ENCODE measurements around the gene SLC6A13. TPM values are rescaled to one million over a fixed set of nuclear protein-coding genes. Genes with fewer than 3 reads are reported as not detected.

Gene SLC6A13
- total and polyA plus RNA-seq, 12 donors = 0.87 to 6.1 (median 3.2) TPM

DNA sequence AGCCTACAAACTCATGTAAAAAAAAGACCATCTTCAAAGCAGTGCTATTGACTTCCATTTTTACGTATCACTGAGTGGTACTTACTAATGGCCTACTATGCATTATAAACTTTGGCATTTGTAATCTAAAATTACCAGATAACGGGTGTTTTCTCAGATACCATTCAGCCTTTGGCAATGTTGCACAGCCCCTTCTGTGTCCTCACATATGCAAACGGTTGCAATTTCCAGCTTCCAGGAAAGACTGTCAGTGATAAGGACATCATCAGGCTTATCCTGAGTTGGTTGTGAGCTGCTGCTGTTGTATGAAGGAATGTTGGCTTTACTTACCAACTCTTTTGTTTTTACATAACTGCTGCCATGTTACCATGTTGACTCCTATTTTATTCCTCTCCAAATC is 1.6 kb upstream of the SLC6A13 start:
- intact Hi-C loops (cut with DNase I) = no loop called here
- no peaks in the 10 kb centered on the region for H3K9me3 ChIP-seq
- ATAC-seq = no peak
- WGBS, 2 donors = 41 to 47% methylated on average over 3 of the region's 3 CpGs
- no peak for DNase-seq
- no peak overlapping the region for H3K4me3 ChIP-seq
- H3K4me1 ChIP-seq = peaks cover 0 to 25% (median 11%) of the 10 kb centered on the region in 9 donors
- H3K27ac ChIP-seq = no peak overlapping the region
- peaks cover 0 to 11% (median 0%) of the 10 kb centered on the region in 7 donors for H3K27me3 ChIP-seq
- no peaks in the 10 kb centered on the region for H3K36me3 ChIP-seq
- TF ChIP-seq, protein P1, sequence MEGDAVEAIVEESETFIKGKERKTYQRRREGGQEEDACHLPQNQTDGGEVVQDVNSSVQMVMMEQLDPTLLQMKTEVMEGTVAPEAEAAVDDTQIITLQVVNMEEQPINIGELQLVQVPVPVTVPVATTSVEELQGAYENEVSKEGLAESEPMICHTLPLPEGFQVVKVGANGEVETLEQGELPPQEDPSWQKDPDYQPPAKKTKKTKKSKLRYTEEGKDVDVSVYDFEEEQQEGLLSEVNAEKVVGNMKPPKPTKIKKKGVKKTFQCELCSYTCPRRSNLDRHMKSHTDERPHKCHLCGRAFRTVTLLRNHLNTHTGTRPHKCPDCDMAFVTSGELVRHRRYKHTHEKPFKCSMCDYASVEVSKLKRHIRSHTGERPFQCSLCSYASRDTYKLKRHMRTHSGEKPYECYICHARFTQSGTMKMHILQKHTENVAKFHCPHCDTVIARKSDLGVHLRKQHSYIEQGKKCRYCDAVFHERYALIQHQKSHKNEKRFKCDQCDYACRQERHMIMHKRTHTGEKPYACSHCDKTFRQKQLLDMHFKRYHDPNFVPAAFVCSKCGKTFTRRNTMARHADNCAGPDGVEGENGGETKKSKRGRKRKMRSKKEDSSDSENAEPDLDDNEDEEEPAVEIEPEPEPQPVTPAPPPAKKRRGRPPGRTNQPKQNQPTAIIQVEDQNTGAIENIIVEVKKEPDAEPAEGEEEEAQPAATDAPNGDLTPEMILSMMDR (IDR thresholded peaks at IDR 0.05) = no peak

- peaks cover 0 to 11% (median 0%) of the 10 kb centered on the region in 7 donors for H3K27me3 ChIP-seq
- 76 to 83% methylated on average over 9 of the region's 9 CpGs for WGBS, 2 donors
- peaks cover 0 to 22% (median 11%) of the 10 kb centered on the region in 9 donors for H3K4me1 ChIP-seq
- no peak overlapping the region for H3K27ac ChIP-seq
- ATAC-seq = peak in 1 of 8 donors; percentile 39
- H3K36me3 ChIP-seq = no peaks in the 10 kb centered on the region
- no peak overlapping the region for H3K4me3 ChIP-seq
- no peak for DNase-seq
- H3K9me3 ChIP-seq = no peaks in the 10 kb centered on the region
- intact Hi-C loops (cut with DNase I) = no loop called here
- TF ChIP-seq, protein P1 (IDR thresholded peaks at IDR 0.05) = no peak
Measured at GRCh38 chr12:263574-263973, 938 bp upstream of the SLC6A13 start.

- no peak for ATAC-seq
- intact Hi-C loops (cut with DNase I) = no loop called here
- H3K27me3 ChIP-seq = peaks cover 0 to 11% (median 5%) of the 10 kb centered on the region in 7 donors
Measured at GRCh38 chr12:262113-262512, 523 bp downstream of the SLC6A13 start.

GRCh38 chr12:257521-258321 is 4.9 kb downstream of the SLC6A13 start:
- no peak for ATAC-seq
- H3K4me3 ChIP-seq = no peak overlapping the region
- TF ChIP-seq, protein P1 (IDR thresholded peaks at IDR 0.05) = no peak
- DNase-seq = no peak
- H3K9me3 ChIP-seq = no peaks in the 10 kb centered on the region
- peaks cover 0 to 14% (median 6%) of the 10 kb centered on the region in 7 donors for H3K27me3 ChIP-seq
- intact Hi-C loops (cut with DNase I) = no loop called here
- WGBS, 2 donors = 61 to 64% methylated on average over 14 of the region's 14 CpGs
- no peak overlapping the region for H3K27ac ChIP-seq
- no peaks in the 10 kb centered on the region for H3K36me3 ChIP-seq
- peaks cover 0 to 6% (median 0%) of the 10 kb centered on the region in 9 donors for H3K4me1 ChIP-seq

More at GRCh38 chr12:262113-262512, 523 bp downstream of the SLC6A13 start:
- TF ChIP-seq, protein P1 (IDR thresholded peaks at IDR 0.05) = no peak
- H3K27ac ChIP-seq = no peak overlapping the region
- no peak overlapping the region for H3K4me3 ChIP-seq
- peaks cover 0 to 8% (median 3%) of the 10 kb centered on the region in 9 donors for H3K4me1 ChIP-seq
- no peaks in the 10 kb centered on the region for H3K36me3 ChIP-seq
- DNase-seq = no peak
- no peaks in the 10 kb centered on the region for H3K9me3 ChIP-seq

Data from heart right ventricle (tissue), 16 donors.